Sigmoid colon (tissue), 7 donors: ENCODE results near the gene KMT5C. TPM values are rescaled to one million over a fixed set of nuclear protein-coding genes. Genes with fewer than 3 reads are reported as not detected.
"Not testable (repeated sequence)": the region's sequence is repeated elsewhere in the genome, so short reads cannot be mapped to it uniquely, and the experiment has no call there.

ENCODE experiments used
- DNase-seq: peaks from one replicate; pipeline ENCODE4 v3.0.0-alpha.2; 2019
- H3K27ac ChIP-seq, 4 donors: fragments of 200-600 bp; sonication (generic); one replicate each; pipeline ENCODE4 v1.5.1; 2016 to 2019; ENCODE audit warnings: mild to moderate bottlenecking in 1 of 4
- H3K27me3 ChIP-seq, 3 donors: fragments of 200-600 bp; sonication (generic); one replicate each; pipeline ENCODE4 v1.5.1; 2019; ENCODE audit warnings: mild to moderate bottlenecking in 1 of 3
- H3K36me3 ChIP-seq, 4 donors: fragments of 200-600 bp; sonication (generic); one replicate each; pipeline ENCODE4 v1.5.1; 2016 to 2019
- H3K4me1 ChIP-seq, 4 donors: fragments of 200-600 bp; sonication (generic); one replicate each; pipeline ENCODE4 v1.5.1; 2017 to 2019
- H3K4me3 ChIP-seq, 4 donors: fragments of 200-600 bp; sonication (generic); one replicate each; pipeline ENCODE4 v1.5.1; 2017 to 2019; ENCODE audit warnings: mild to moderate bottlenecking in 2 of 4, moderate library complexity in 1 of 4
- H3K9me3 ChIP-seq, 4 donors: fragments of 200-600 bp in 3 of 4; sonication (generic) in 3 of 4; one replicate each; pipeline versions ENCODE4 v1.5.1 to v1.6.1; 2013 to 2019
- CTCF ChIP-seq, 4 experiments: fragments of 450-650 bp in 3 of 4; fragments of 200-600 bp in 1 of 4; IDR thresholded peaks; one replicate each; pipeline ENCODE4 v1.5.1; 2016 to 2019; ENCODE audit warnings: antibody characterized with exemption in 4 of 4, mild to moderate bottlenecking in 3 of 4, moderate library complexity in 2 of 4
- EP300 ChIP-seq, 4 donors: sonication (generic); formaldehyde crosslinking; IDR thresholded peaks; one replicate each; pipeline ENCODE4 v1.6.1; 2017; ENCODE audit warnings: antibody characterized with exemption in 4 of 4
- POLR2A ChIP-seq, 2 donors: fragments of 450-650 bp; IDR thresholded peaks; one replicate each; pipeline ENCODE4 v1.6.1; 2016; ENCODE audit warnings: antibody characterized with exemption in 2 of 2, mild to moderate bottlenecking in 2 of 2, moderate library complexity in 2 of 2
- POLR2AphosphoS5 ChIP-seq, 4 donors: sonication (generic); formaldehyde crosslinking; IDR thresholded peaks; one replicate each; pipeline ENCODE4 v1.6.1; 2017; ENCODE audit warnings: antibody characterized with exemption in 4 of 4
- WGBS, 2 donors: extraction: QIAGEN DNeasy Blood & Tissue Kit; methylation state at CpG; one replicate each; pipeline ENCODE4 v1.1.7; 2013; 5-methylcytosine and 5-hydroxymethylcytosine counted together
- intact Hi-C: fragments of 100-400 bp; cut with DNase I; formaldehyde crosslinking; loops from one replicate; pipeline ENCODE4 v1.15.1; 2023
- polyA plus RNA-seq, 3 donors: library from polyadenylated mRNA; stranded (reverse); fragments of 200-250 nt; gene quantifications; one replicate each; pipeline ENCODE4 v1.2.3, GENCODE V29; 2013
- total RNA-seq, 4 donors: library from RNA; depleted of rRNA; stranded (reverse); fragments of >200 nt; gene quantifications; one replicate each; pipeline ENCODE4 v1.1.0, GENCODE V29; 2016
- donor health status: healthy with polysubstance abuse.
- donor health status: Bipolar disorder and iron deficiency.
- donor health status: healthy.

Gene KMT5C
- total and polyA plus RNA-seq, 7 donors = 3.0 to 14.8 (median 9.1) TPM

- no peaks in the 10 kb centered on the region for H3K36me3 ChIP-seq
- H3K9me3 ChIP-seq = no peaks in the 10 kb centered on the region
- no peak overlapping the region for H3K4me3 ChIP-seq
- TF ChIP-seq POLR2A (IDR thresholded peaks at IDR 0.05) (no peak), EP300 (IDR thresholded peaks at IDR 0.05) (no peak)
- WGBS, 2 donors = 91 to 94% methylated on average over 8 of the region's 8 CpGs
- H3K27ac ChIP-seq = no peak overlapping the region
- peaks cover 0 to 5% (median 0%) of the 10 kb centered on the region in 4 donors for H3K4me1 ChIP-seq
- no peak for DNase-seq
- intact Hi-C loops = no loop called here
- peaks cover 0 to 11% (median 6%) of the 10 kb centered on the region in 3 donors for H3K27me3 ChIP-seq
Measured at GRCh38 chr19:55320844-55321419, 18.7 kb upstream of the KMT5C start.

- H3K27ac ChIP-seq = no peak overlapping the region
- WGBS, 2 donors = 55 to 70% methylated on average over 9 of the region's 9 CpGs
- no peak for DNase-seq
- no peak overlapping the region for H3K4me3 ChIP-seq
- H3K4me1 ChIP-seq = peaks cover 0 to 5% (median 0%) of the 10 kb centered on the region in 4 donors
- peaks cover 0 to 11% (median 6%) of the 10 kb centered on the region in 3 donors for H3K27me3 ChIP-seq
- no peaks in the 10 kb centered on the region for H3K9me3 ChIP-seq
- intact Hi-C loops = no loop called here
- H3K36me3 ChIP-seq = no peaks in the 10 kb centered on the region
- no peak for TF ChIP-seq POLR2AphosphoS5 (IDR thresholded peaks at IDR 0.05)
Measured at GRCh38 chr19:55321466-55322137, 18.1 kb upstream of the KMT5C start.

GRCh38 chr19:55322204-55322885 is 17.3 kb upstream of the KMT5C start:
- Histone ChIP-seq H3K9me3 (no peaks in the 10 kb centered on the region), H3K36me3 (no peaks in the 10 kb centered on the region)
- TF ChIP-seq CTCF (IDR thresholded peaks at IDR 0.05) (no peak), EP300 (IDR thresholded peaks at IDR 0.05) (no peak), POLR2A (IDR thresholded peaks at IDR 0.05) (no peak), POLR2AphosphoS5 (IDR thresholded peaks at IDR 0.05) (no peak)

GRCh38 chr19:55324662-55325061 is 15.0 kb upstream of the KMT5C start:
- intact Hi-C loops = no loop called here
- DNase-seq = no peak
- Histone ChIP-seq H3K27ac (peak overlapping the region in 1 of 4 donors; percentile 48), H3K4me3 (peak overlapping the region in 1 of 4 donors; percentile 27), H3K36me3 (no peaks in the 10 kb centered on the region), H3K9me3 (no peaks in the 10 kb centered on the region), H3K4me1 (peaks cover 0 to 5% (median 0%) of the 10 kb centered on the region in 4 donors), H3K27me3 (peaks cover 0 to 10% (median 4%) of the 10 kb centered on the region in 3 donors)
- WGBS, 2 donors = 67 to 86% methylated on average over 6 of the region's 6 CpGs
- TF ChIP-seq CTCF (IDR thresholded peaks at IDR 0.05) (no peak), POLR2A (IDR thresholded peaks at IDR 0.05) (no peak), POLR2AphosphoS5 (IDR thresholded peaks at IDR 0.05) (no peak), EP300 (IDR thresholded peaks at IDR 0.05) (no peak)

More at GRCh38 chr19:55322204-55322885, 17.3 kb upstream of the KMT5C start:
- whole genome bisulfite sequencing, 2 donors = 58 to 65% methylated on average over 12 of the region's 12 CpGs
- H3K27ac ChIP-seq = no peak overlapping the region
- intact Hi-C loops = no loop called here
- H3K4me1 ChIP-seq = peaks cover 0 to 5% (median 0%) of the 10 kb centered on the region in 4 donors
- DNase-seq = no peak
- H3K4me3 ChIP-seq = no peak overlapping the region
- peaks cover 0 to 11% (median 6%) of the 10 kb centered on the region in 3 donors for H3K27me3 ChIP-seq

- Histone ChIP-seq H3K27me3 (peaks cover 0 to 5% (median 0%) of the 10 kb centered on the region in 3 donors), H3K4me1 (peaks cover 0 to 2% (median 0%) of the 10 kb centered on the region in 4 donors), H3K4me3 (peak within 1 kb of the TSS in 1 of 4 donors; percentile 27), H3K36me3 (no peaks in the 10 kb centered on the region), H3K27ac (peak within 1 kb of the TSS in 2 of 4 donors; percentile 27 to 48), H3K9me3 (no peaks in the 10 kb centered on the region)
- TF ChIP-seq EP300 (IDR thresholded peaks at IDR 0.05) (no peak), POLR2A (IDR thresholded peaks at IDR 0.05) (no peak), CTCF (IDR thresholded peaks at IDR 0.05) (no peak), POLR2AphosphoS5 (IDR thresholded peaks at IDR 0.05) (peak in 1 of 4 donors; percentile 24)
- intact Hi-C loops = no loop called here
- WGBS, 2 donors = 67 to 83% methylated on average over 14 of the region's 14 CpGs
- DNase-seq = no peak
Measured at GRCh38 chr19:55325172-55325571, 14.5 kb upstream of the KMT5C start, which contains the start of gene TMEM150B. TMEM150B (minus strand) TSS chr19:55325341; CDS start chr19:55321036, 4,305 bp downstream.

GRCh38 chr19:55328774-55329318 is 10.8 kb upstream of the KMT5C start:
- H3K4me1 ChIP-seq, H3K27ac ChIP-seq, DNase-seq, H3K36me3 ChIP-seq, H3K27me3 ChIP-seq, intact Hi-C loops, H3K9me3 ChIP-seq, H3K4me3 ChIP-seq: not testable (repeated sequence)
- 49 to 80% methylated on average over 4 of the region's 4 CpGs for WGBS, 2 donors

- H3K9me3 ChIP-seq, intact Hi-C loops, H3K4me3 ChIP-seq, DNase-seq, H3K4me1 ChIP-seq, H3K27me3 ChIP-seq, H3K36me3 ChIP-seq, H3K27ac ChIP-seq: not testable (repeated sequence)
- WGBS, 2 donors = 90 to 92% methylated on average over 6 of the region's 6 CpGs
Measured at GRCh38 chr19:55329791-55330190, 9.9 kb upstream of the KMT5C start.
